ENCODE measurements around the gene SUCO.

SUCO gene

DNA sequence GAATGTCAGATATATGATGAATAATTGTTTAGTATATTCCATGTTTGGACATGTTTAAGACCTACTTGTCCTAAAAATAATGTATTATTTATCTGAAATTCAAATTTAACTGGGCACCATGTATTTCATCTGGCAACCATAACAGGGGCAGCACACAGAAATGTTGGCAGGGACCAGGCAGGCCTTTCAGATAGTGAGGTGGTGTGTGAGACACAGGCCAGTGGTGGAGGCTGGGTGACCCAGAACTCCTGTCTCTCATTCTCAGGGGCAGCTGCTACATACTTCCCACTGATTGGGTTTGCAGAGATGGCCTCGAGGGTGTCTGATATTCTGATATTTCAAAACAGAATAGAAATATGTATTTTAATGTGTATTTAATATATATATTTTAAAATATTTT lies 124.6 kb downstream of the SUCO start:
- TF ChIP-seq, protein P1, sequence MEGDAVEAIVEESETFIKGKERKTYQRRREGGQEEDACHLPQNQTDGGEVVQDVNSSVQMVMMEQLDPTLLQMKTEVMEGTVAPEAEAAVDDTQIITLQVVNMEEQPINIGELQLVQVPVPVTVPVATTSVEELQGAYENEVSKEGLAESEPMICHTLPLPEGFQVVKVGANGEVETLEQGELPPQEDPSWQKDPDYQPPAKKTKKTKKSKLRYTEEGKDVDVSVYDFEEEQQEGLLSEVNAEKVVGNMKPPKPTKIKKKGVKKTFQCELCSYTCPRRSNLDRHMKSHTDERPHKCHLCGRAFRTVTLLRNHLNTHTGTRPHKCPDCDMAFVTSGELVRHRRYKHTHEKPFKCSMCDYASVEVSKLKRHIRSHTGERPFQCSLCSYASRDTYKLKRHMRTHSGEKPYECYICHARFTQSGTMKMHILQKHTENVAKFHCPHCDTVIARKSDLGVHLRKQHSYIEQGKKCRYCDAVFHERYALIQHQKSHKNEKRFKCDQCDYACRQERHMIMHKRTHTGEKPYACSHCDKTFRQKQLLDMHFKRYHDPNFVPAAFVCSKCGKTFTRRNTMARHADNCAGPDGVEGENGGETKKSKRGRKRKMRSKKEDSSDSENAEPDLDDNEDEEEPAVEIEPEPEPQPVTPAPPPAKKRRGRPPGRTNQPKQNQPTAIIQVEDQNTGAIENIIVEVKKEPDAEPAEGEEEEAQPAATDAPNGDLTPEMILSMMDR (IDR thresholded peaks at IDR 0.05; ENCODE audit: low read depth, low read length), result no peak
- no peak overlapping the region for H3K4me3 ChIP-seq (ENCODE audit: low read depth, low read length)

DNA sequence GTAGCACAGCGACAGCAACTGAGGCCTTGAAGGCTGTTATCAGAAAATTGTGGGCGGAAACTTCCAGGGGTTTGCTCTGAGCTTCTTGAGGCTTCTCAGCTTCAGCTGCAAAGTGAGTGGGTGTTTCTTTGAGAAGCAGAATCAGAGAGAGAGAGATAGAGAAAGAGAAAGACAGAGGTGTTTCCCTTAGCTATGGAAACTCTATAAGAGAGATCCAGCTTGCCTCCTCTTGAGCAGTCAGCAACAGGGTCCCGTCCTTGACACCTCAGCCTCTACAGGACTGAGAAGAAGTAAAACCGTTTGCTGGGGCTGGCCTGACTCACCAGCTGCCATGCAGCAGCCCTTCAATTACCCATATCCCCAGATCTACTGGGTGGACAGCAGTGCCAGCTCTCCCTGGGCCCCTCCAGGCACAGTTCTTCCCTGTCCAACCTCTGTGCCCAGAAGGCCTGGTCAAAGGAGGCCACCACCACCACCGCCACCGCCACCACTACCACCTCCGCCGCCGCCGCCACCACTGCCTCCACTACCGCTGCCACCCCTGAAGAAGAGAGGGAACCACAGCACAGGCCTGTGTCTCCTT lies 126.0 kb downstream of the SUCO start, which contains the start of gene FASLG:
TSS of gene FASLG (plus strand) at position 233 of the 583 bp plus-strand sequence. CDS start at position 332, 99 bp downstream.
- TF ChIP-seq, protein P1 (IDR thresholded peaks at IDR 0.05; ENCODE audit: low read depth, low read length), result no peak
- H3K4me3 ChIP-seq (ENCODE audit: low read depth, low read length), result no peak within 1 kb of the TSS

DNA sequence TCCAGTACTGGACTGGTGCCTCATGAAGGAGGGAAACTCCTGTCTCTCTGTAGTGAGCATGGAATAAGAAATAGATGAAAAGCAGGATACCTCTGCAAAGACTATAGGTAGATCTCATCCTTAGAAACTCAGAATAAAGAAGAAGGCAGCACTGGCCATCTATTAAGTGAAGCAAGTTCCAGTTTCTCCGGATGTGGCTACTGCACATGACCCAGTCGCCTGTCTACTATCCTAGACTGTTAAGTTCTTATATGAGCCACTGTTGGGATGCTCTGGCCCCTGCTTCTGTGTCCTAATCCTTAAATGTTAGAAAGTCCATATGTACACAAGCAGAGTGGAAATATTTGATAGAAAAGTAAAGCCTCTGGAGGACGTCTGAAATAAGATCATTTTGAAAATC lies 128.2 kb downstream of the SUCO start:
- H3K4me3 ChIP-seq (ENCODE audit: low read depth, low read length), result no peak overlapping the region
- TF ChIP-seq, protein P1 (IDR thresholded peaks at IDR 0.05; ENCODE audit: low read depth, low read length), result no peak
